Nephron (organoid): ENCODE data around the gene IMMT.

Experiments used
- H3K27ac Mint-ChIP-seq, 3 experiments: 2 replicates each; pipeline ENCODE4 v1.8.0; 2020; ENCODE audit warnings: mixed read lengths in 3 of 3, mild to moderate bottlenecking in 2 of 3, moderate library complexity in 1 of 3
- H3K27me3 Mint-ChIP-seq: 2 replicates; pipeline ENCODE4 v1.8.0; 2021; ENCODE audit warnings: low read depth, mild to moderate bottlenecking, moderate library complexity, mixed read lengths
- H3K36me3 Mint-ChIP-seq: 2 replicates; pipeline ENCODE4 v1.8.0; 2020; ENCODE audit warnings: low read depth, mixed read lengths
- H3K4me1 Mint-ChIP-seq: 2 replicates; pipeline ENCODE4 v1.8.0; 2020; ENCODE audit warnings: mixed read lengths
- H3K4me3 Mint-ChIP-seq, 3 experiments: 2 replicates each; pipeline ENCODE4 v1.8.0; 2020; ENCODE audit warnings: mild to moderate bottlenecking in 3 of 3, mixed read lengths in 3 of 3, moderate library complexity in 2 of 3
- H3K9me3 Mint-ChIP-seq: 2 replicates; pipeline ENCODE4 v1.8.0; 2020; ENCODE audit warnings: mixed read lengths
- CTCF ChIP-seq, 3 experiments: fragments of 200-600 bp; sonication (generic); IDR thresholded peaks; one replicate each; pipeline ENCODE4 v1.5.0; 2021; ENCODE audit warnings: antibody characterized with exemption in 3 of 3; ENCODE audit not compliant: unreplicated experiment in 3 of 3

IMMT gene

DNA sequence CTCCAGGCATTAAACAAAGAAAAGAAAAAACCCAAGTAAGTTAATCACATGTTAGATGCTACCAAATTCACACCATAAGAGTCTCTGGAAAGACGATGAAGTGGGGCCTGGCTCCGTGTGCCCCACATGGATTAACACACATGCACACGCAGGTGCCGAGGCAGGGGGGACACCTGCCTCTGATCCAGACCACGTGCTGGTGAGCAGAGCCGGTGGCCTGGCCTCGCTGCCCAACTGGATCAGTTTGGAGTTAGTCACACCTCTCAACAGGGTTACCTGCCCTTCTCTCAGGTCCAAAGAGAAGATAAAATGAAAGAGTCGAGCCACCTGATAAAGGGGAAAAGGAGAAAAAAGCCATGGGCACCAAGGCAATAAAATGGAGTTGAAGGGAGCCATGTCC lies 44.5 kb upstream of the IMMT start:
- Mint-ChIP-seq H3K4me1 (peaks cover 3% of the 10 kb centered on the region), H3K36me3 (no peaks in the 10 kb centered on the region), H3K4me3 (no peak overlapping the region), H3K9me3 (peaks cover 3% of the 10 kb centered on the region), H3K27ac (no peak overlapping the region), H3K27me3 (peaks cover 10% of the 10 kb centered on the region)
- no peak for TF ChIP-seq CTCF (IDR thresholded peaks at IDR 0.05; ENCODE audit: unreplicated experiment in 3 of 3)

DNA sequence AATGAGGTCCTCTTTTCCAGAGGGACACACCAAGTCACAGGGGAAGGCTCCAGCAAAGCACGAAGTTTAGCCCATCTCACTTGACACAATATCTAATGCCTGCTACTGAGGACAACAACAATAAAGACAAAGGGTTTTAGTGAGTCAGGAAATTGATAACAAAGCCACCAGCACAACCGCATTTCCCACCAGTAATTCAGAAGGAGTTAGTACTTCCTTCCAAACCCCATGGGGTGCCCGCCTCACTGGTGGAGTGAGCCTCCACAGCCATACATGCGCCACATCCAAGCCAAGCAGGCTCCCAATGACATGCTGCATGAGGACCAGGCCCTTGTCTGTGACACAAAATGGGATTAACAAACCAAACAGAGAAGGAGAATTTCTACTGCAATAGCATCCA lies 44.1 kb upstream of the IMMT start:
- no peak overlapping the region for H3K27ac Mint-ChIP-seq
- peaks cover 10% of the 10 kb centered on the region for H3K27me3 Mint-ChIP-seq
- H3K9me3 Mint-ChIP-seq: peaks cover 1% of the 10 kb centered on the region
- no peak overlapping the region for H3K4me3 Mint-ChIP-seq
- H3K4me1 Mint-ChIP-seq: peaks cover 7% of the 10 kb centered on the region
- H3K36me3 Mint-ChIP-seq: no peaks in the 10 kb centered on the region
- TF ChIP-seq CTCF (IDR thresholded peaks at IDR 0.05; ENCODE audit: unreplicated experiment in 3 of 3): no peak

DNA sequence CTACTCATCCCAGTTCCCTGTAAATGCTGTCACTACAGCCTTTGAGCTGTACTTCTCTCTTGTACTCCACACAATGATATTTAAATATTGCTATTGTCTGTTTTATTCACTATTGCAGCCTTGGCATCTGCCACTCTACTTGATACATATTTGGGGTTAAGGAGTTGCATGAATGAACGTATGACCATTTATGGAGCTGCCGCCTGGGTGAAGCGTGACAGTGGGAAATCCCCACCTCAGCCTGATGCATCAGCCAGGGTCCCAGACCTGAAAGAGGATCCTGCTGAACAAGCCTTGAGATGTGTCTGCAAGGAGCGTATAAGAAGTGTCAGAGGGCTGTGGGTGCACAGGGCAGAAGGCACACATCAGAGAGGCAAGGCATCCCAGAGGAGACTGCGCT lies 43.1 kb upstream of the IMMT start:
- H3K27me3 Mint-ChIP-seq: peaks cover 10% of the 10 kb centered on the region
- peaks cover 15% of the 10 kb centered on the region for H3K4me1 Mint-ChIP-seq
- no peak overlapping the region for H3K4me3 Mint-ChIP-seq
- H3K27ac Mint-ChIP-seq: no peak overlapping the region
- no peaks in the 10 kb centered on the region for H3K9me3 Mint-ChIP-seq
- no peak for TF ChIP-seq CTCF (IDR thresholded peaks at IDR 0.05; ENCODE audit: unreplicated experiment in 3 of 3)
- H3K36me3 Mint-ChIP-seq: no peaks in the 10 kb centered on the region

GRCh38 chr2:86237172-86237571 lies 41.9 kb upstream of the IMMT start:
- H3K9me3 Mint-ChIP-seq: no peaks in the 10 kb centered on the region
- no peak overlapping the region for H3K4me3 Mint-ChIP-seq
- peaks cover 21% of the 10 kb centered on the region for H3K4me1 Mint-ChIP-seq
- H3K27me3 Mint-ChIP-seq: peaks cover 8% of the 10 kb centered on the region
- H3K27ac Mint-ChIP-seq: no peak overlapping the region
- TF ChIP-seq CTCF (IDR thresholded peaks at IDR 0.05; ENCODE audit: unreplicated experiment in 3 of 3): no peak
- H3K36me3 Mint-ChIP-seq: no peaks in the 10 kb centered on the region

DNA sequence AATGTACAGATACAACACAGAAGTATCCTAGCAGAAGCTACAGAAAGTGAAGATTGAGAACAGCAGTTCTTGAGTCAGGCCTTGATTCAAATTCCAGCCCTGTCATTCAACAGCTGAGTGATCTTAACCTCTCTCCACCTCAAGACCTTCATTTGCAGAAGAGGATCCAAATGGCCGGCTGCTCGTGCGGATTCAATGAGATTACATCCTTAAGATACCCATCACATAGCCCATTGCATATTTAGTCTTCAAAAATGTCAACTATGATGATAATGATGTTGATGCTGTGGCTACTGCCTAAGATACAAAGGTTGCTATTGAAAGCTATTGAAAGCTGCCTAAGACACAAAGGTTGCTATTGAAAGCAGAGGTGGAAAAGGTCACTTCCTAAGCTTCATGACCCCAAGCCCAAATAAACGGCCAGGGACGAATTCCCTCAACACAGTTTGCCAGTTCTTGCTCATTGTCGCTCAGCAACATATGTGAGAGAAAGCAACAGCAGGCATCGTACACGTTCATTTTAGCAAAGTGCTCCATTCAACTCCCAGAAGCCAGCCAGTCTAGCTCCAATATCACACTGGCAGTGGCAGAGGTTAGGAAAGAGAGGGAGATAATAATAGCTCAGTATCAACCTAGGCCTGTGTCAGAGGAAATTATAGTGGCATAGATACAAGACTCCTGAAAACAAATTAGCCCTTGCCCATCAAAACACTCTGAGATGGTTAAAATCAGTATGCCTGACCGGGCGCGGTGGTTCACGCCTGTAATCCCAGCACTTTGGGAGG lies 40.1 kb upstream of the IMMT start:
- H3K27me3 Mint-ChIP-seq: peaks cover 8% of the 10 kb centered on the region
- H3K36me3 Mint-ChIP-seq: no peaks in the 10 kb centered on the region
- H3K4me3 Mint-ChIP-seq: no peak overlapping the region
- no peaks in the 10 kb centered on the region for H3K9me3 Mint-ChIP-seq
- H3K4me1 Mint-ChIP-seq: peaks cover 31% of the 10 kb centered on the region
- no peak for TF ChIP-seq CTCF (IDR thresholded peaks at IDR 0.05; ENCODE audit: unreplicated experiment in 3 of 3)
- H3K27ac Mint-ChIP-seq: no peak overlapping the region

- Mint-ChIP-seq H3K4me3 (no peak overlapping the region), H3K9me3 (no peaks in the 10 kb centered on the region), H3K4me1 (peaks cover 32% of the 10 kb centered on the region), H3K27ac (peak overlapping the region in 1 of 3 experiments; percentile 30), H3K27me3 (peaks cover 12% of the 10 kb centered on the region), H3K36me3 (no peaks in the 10 kb centered on the region)
- TF ChIP-seq CTCF (IDR thresholded peaks at IDR 0.05; ENCODE audit: unreplicated experiment in 3 of 3): no peak
These were observed 39.4 kb upstream of the IMMT start for GRCh38 chr2:86234563-86235131.
